OCI-LY7 (cell line): ENCODE measurements around the gene HCN1. TPM values are rescaled to one million over a fixed set of nuclear protein-coding genes. Genes with fewer than 3 reads are reported as not detected.

Experiments used
- BruUV-seq: library from RNA; stranded (reverse); fragments of 400-500 nt; replicated peaks from 2 replicates; lab custom pipeline; 2021; lab: Mats Ljungman, UMichigan
- CTCF ChIA-PET: fragments of 300-600 bp; sonication (Branson Sonifier 250); formaldehyde crosslinking; loops from one replicate; lab custom pipeline; 2022; ENCODE audit warnings: antibody characterized with exemption; ENCODE audit not compliant: unreplicated experiment; lab: Charles Lee
- POLR2A ChIA-PET: fragments of 300-600 bp; sonication (Branson Sonifier 250); formaldehyde crosslinking; loops from one replicate; lab custom pipeline; 2022; ENCODE audit warnings: antibody characterized with exemption; lab: Charles Lee
- DNase-seq: peaks from one replicate; pipeline ENCODE4 v3.0.0-alpha.2; 2015; ENCODE audit warnings: low spot score
- H2AFZ ChIP-seq: fragments of 200-600 bp; sonication (generic), shearing (Covaris generic); 2 replicates; pipeline ENCODE4 v1.6.1; 2014; ENCODE audit warnings: mild to moderate bottlenecking, antibody characterized with exemption, low read length, moderate library complexity
- H3K27ac ChIP-seq: fragments of 200-600 bp; sonication (generic); 2 replicates; pipeline ENCODE4 v1.5.1; 2014; ENCODE audit warnings: mixed run types, low read depth, mild to moderate bottlenecking, moderate library complexity, low read length, inconsistent platforms; ENCODE audit not compliant: poor library complexity, severe bottlenecking
- H3K36me3 ChIP-seq: fragments of 200-600 bp; sonication (generic); 2 replicates; pipeline ENCODE4 v1.6.1; 2014; ENCODE audit warnings: mild to moderate bottlenecking, antibody characterized with exemption, low read length, moderate library complexity, mixed read lengths; ENCODE audit not compliant: insufficient read depth
- H3K4me1 ChIP-seq: fragments of 200-600 bp; sonication (generic); 2 replicates; pipeline ENCODE4 v1.5.1; 2014; ENCODE audit warnings: mild to moderate bottlenecking, low read length; ENCODE audit not compliant: insufficient read depth, poor library complexity, severe bottlenecking
- H3K4me2 ChIP-seq: fragments of 200-600 bp; sonication (generic); 2 replicates; pipeline ENCODE4 v1.6.1; 2014; ENCODE audit warnings: mild to moderate bottlenecking, low read length
- H3K4me3 ChIP-seq: fragments of 200-600 bp; sonication (generic); 2 replicates; pipeline ENCODE4 v1.5.1; 2014; ENCODE audit warnings: mild to moderate bottlenecking, low read depth, low read length; ENCODE audit not compliant: poor library complexity, severe bottlenecking
- H3K79me2 ChIP-seq: fragments of 200-600 bp; sonication (generic); 2 replicates; pipeline ENCODE4 v1.6.1; 2016; ENCODE audit warnings: low read depth, mild to moderate bottlenecking, low read length, moderate library complexity, mixed read lengths; ENCODE audit not compliant: insufficient read depth
- H3K9me2 ChIP-seq: fragments of 200-600 bp; sonication (generic); 2 replicates; pipeline ENCODE4 v1.6.1; 2016; ENCODE audit warnings: mild to moderate bottlenecking, low read length, mixed read lengths; ENCODE audit not compliant: insufficient read depth
- H3K9me3 ChIP-seq: fragments of 200-600 bp; sonication (generic); 2 replicates; pipeline ENCODE4 v1.6.1; 2014; ENCODE audit warnings: mild to moderate bottlenecking, mixed run types, low read length, mixed read lengths
- H4K20me1 ChIP-seq: fragments of 200-600 bp; sonication (generic); 2 replicates; pipeline ENCODE4 v1.6.1; 2014; ENCODE audit warnings: mild to moderate bottlenecking, antibody characterized with exemption, low read length, moderate library complexity, mixed read lengths; ENCODE audit not compliant: insufficient read depth
- EZH2phosphoT487 ChIP-seq: fragments of 200-600 bp; sonication (generic); IDR thresholded peaks from 2 replicates; pipeline ENCODE4 v1.6.1; 2018; ENCODE audit warnings: low read depth, borderline replicate concordance, mild to moderate bottlenecking, mixed run types, antibody characterized with exemption, low read length, moderate library complexity, mixed read lengths
- intact Hi-C: fragments of 100-400 bp; cut with micrococcal nuclease; formaldehyde crosslinking; loops from one replicate; pipeline ENCODE4 v1.10.0; 2022; ENCODE audit not compliant: unreplicated experiment
- total RNA-seq, 2 experiments: library from RNA; depleted of rRNA in 1 of 2; stranded (reverse); fragments of >200 nt in 1 of 2; shearing (Covaris generic) in 1 of 2; gene quantifications; 2 replicates each; pipeline ENCODE4 v1.2.3, GENCODE V29; 2014 to 2022
- TF ChIP-seq, protein P1 (sequence below): fragments of 200-600 bp; sonication (generic); conservative IDR thresholded peaks from 2 replicates; pipeline ENCODE4 v1.5.1; 2014; ENCODE audit warnings: mild to moderate bottlenecking, antibody characterized with exemption, low read length, moderate library complexity, mixed read lengths

HCN1 gene
- total RNA-seq, 2 experiments from 2014 or later: not detected

DNA sequence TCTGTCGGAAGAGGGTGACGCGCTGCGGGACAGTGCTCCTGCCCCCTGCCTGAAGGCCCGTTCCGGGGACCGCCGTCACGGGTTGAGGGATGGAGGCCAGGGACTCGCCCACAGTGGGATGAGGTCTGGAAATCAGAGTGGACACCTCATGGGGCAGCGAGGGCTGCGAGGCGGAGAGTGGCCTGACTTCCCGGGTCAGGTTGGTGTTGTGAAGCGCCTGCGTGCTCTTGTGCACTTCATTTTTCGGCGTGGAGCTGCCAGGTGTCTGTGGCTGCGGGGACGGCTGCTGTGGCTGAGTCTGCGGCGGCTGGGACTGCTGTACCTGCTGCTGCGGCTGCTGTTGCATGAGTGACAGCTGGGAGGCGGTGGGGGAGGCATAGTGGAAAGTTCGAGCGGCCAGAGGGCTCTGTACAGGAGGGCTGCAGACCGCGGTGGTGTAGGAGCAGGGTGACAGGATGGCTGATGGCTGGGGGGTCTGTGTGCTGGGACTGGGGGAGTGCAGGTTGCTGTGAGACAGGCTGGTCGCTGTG lies 434.1 kb downstream of the HCN1 start:
- H3K4me2 ChIP-seq: no peak overlapping the region
- BruUV-seq: no TSS peak
- intact Hi-C loops: no loop called here
- no peak for TF ChIP-seq EZH2phosphoT487
- TF ChIP-seq, protein P1, sequence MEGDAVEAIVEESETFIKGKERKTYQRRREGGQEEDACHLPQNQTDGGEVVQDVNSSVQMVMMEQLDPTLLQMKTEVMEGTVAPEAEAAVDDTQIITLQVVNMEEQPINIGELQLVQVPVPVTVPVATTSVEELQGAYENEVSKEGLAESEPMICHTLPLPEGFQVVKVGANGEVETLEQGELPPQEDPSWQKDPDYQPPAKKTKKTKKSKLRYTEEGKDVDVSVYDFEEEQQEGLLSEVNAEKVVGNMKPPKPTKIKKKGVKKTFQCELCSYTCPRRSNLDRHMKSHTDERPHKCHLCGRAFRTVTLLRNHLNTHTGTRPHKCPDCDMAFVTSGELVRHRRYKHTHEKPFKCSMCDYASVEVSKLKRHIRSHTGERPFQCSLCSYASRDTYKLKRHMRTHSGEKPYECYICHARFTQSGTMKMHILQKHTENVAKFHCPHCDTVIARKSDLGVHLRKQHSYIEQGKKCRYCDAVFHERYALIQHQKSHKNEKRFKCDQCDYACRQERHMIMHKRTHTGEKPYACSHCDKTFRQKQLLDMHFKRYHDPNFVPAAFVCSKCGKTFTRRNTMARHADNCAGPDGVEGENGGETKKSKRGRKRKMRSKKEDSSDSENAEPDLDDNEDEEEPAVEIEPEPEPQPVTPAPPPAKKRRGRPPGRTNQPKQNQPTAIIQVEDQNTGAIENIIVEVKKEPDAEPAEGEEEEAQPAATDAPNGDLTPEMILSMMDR: no peak
- CTCF ChIA-PET: no interaction called here
- no peaks in the 10 kb centered on the region for H3K9me3 ChIP-seq
- H3K27ac ChIP-seq: no peak overlapping the region
- H2AFZ ChIP-seq: no peak overlapping the region
- no peaks in the 10 kb centered on the region for H3K79me2 ChIP-seq
- POLR2A ChIA-PET: no interaction called here
- no peak for DNase-seq
- no peaks in the 10 kb centered on the region for H4K20me1 ChIP-seq
- no peak overlapping the region for H3K4me3 ChIP-seq
- no peaks in the 10 kb centered on the region for H3K9me2 ChIP-seq
- H3K4me1 ChIP-seq: no peaks in the 10 kb centered on the region
- H3K36me3 ChIP-seq: no peaks in the 10 kb centered on the region

DNA sequence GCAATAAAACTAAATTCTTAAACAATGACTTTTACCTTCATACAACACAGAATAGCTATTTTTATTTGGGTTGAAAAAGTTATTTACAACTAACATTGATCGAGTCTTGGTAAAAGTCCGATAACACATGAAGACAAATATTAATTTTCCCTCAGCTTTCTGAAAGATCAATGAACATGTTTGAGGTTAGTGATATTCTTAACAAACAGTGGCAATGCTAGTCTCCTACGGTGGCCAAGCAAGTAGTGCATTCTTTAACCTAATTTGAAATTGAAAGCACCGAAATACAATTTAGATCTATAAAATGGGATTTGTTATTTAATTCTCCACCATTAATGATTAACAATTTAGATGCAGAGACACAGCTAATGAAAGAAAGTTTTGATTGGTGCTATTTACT lies 435.1 kb downstream of the HCN1 start:
- Histone ChIP-seq H4K20me1 (no peaks in the 10 kb centered on the region), H3K9me2 (no peaks in the 10 kb centered on the region), H2AFZ (no peak overlapping the region), H3K4me2 (no peak overlapping the region), H3K36me3 (no peaks in the 10 kb centered on the region), H3K27ac (no peak overlapping the region), H3K4me3 (no peak overlapping the region), H3K9me3 (no peaks in the 10 kb centered on the region), H3K79me2 (no peaks in the 10 kb centered on the region), H3K4me1 (no peaks in the 10 kb centered on the region)
- intact Hi-C loops: no loop called here
- TF ChIP-seq EZH2phosphoT487: no peak
- TF ChIP-seq, protein P1: no peak
- CTCF ChIA-PET: no interaction called here
- POLR2A ChIA-PET: no interaction called here
- DNase-seq: no peak
- no TSS peak for BruUV-seq

DNA sequence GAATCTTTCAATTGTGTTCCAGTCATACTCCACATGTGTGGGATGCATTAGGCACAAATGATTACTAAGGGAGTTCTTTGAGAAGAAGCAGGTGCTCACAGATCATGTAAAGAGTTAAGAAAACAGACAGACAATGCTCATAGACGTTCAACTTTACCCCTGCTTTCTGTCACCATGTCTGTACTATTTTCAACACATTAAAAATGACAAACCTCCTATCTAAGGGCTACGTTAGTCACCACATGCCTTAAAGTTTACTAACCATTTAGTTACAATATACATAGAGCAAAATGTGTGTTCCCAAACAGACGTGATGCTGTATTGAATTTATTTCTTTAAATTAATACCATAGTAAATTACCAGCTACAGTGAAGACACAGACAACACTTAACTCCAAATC lies 435.9 kb downstream of the HCN1 start:
- Histone ChIP-seq H3K9me2 (no peaks in the 10 kb centered on the region), H3K4me2 (no peak overlapping the region), H3K4me1 (no peaks in the 10 kb centered on the region), H3K36me3 (no peaks in the 10 kb centered on the region), H3K79me2 (no peaks in the 10 kb centered on the region), H3K27ac (no peak overlapping the region), H4K20me1 (no peaks in the 10 kb centered on the region), H2AFZ (no peak overlapping the region), H3K4me3 (no peak overlapping the region), H3K9me3 (no peaks in the 10 kb centered on the region)
- no TSS peak for BruUV-seq
- no peak for TF ChIP-seq EZH2phosphoT487
- TF ChIP-seq, protein P1: no peak
- DNase-seq: no peak
- ChIA-PET POLR2A (no interaction called here), CTCF (no interaction called here)
- intact Hi-C loops: no loop called here
